ENCODE results near the gene TMEM255A. TPM values are rescaled to one million over a fixed set of nuclear protein-coding genes. Genes with fewer than 3 reads are reported as not detected.

The TMEM255A gene
- total and polyA plus RNA-seq, 2 of the 4 experiments (the other 2 are of a cell fraction): 0.03 TPM; not detected in 1

DNA sequence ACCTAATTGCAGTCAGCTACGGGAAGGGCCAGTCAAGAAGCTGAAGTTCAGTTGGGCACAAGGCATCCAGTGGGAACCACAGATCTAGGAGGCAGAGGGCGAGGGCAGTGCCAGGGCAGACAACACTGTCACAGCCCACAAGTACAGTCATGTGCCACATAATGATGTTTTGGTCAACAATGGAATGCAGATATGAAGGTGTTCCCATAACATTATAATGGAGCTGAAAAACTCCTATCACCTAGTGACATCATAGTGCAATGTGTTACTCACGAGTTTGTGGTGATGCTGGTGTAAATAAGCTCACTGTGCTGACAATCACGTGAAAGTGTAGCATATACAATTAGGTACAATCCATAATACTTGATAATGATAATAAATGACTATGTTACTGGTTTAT, 4.5 kb upstream of the TMEM255A start:
- no peak overlapping the region for H2BK120ac ChIP-seq (ENCODE audit: low read depth, low read length)
- H3K56ac ChIP-seq (ENCODE audit: extremely low read depth, insufficient read depth, low read length): no peak overlapping the region
- H4K91ac ChIP-seq (ENCODE audit: insufficient read depth, low read depth, low read length): no peak overlapping the region
- no peak overlapping the region for H3K4me2 ChIP-seq (ENCODE audit: low read depth, low read length)
- intact Hi-C loops (cut with micrococcal nuclease) (loop anchor here (10.0 kb wide), 1 partner anchor 159 kb away; no protein-coding TSS in a partner anchor), dilution Hi-C loops (cut with HindIII; ENCODE audit: low sequenced_read_pairs, unreplicated experiment) (no loop called here), in situ Hi-C loops (cut with MboI; ENCODE audit: low sequenced_read_pairs) (no loop called here)
- H2BK5ac ChIP-seq (ENCODE audit: low read depth, low read length, poor library complexity, severe bottlenecking): no peak overlapping the region
- H2BK20ac ChIP-seq (ENCODE audit: low read depth, low read length): no peak overlapping the region
- POLR2A ChIA-PET (ENCODE audit: unreplicated experiment): no interaction called here
- H3K9ac ChIP-seq (ENCODE audit: low read depth, low read length): no peak overlapping the region
- no peak overlapping the region for H3K18ac ChIP-seq (ENCODE audit: low read depth, low read length)
- H3K14ac ChIP-seq (replicated peaks; ENCODE audit: low read depth, low read length): no peak overlapping the region
- no peak overlapping the region for H2AK9ac ChIP-seq (replicated peaks; ENCODE audit: low read depth, low read length, poor library complexity)
- no CpG with 5 or more reads among the region's 4 CpGs for WGBS, 2 experiments (ENCODE audit: extremely low coverage in 2 of 2, insufficient read length in 1 of 2)
- CTCF ChIA-PET: no interaction called here
- no peak overlapping the region for H3K27ac ChIP-seq (ENCODE audit: insufficient read depth, low read length)
- H3K9me1 ChIP-seq (ENCODE audit: insufficient read depth, low read length): no peaks in the 10 kb centered on the region
- peaks cover 11% of the 10 kb centered on the region for H3K27me3 ChIP-seq (ENCODE audit: control insufficient read depth, insufficient read depth, low read length)
- H4K8ac ChIP-seq (ENCODE audit: low read depth in 2 of 2, low read length in 2 of 2): no peak overlapping the region
- no peak overlapping the region for H2AFZ ChIP-seq (replicated peaks; ENCODE audit: low read length, poor library complexity)
- BruUV-seq (replicated peaks): no TSS peak
- H4K20me1 ChIP-seq (ENCODE audit: insufficient read depth, low read length): no peaks in the 10 kb centered on the region
- no peak overlapping the region for H3K4me3 ChIP-seq (ENCODE audit: insufficient read depth, low read depth, low read length)
- ATAC-seq (ENCODE audit: low read depth): no peak
- no peaks in the 10 kb centered on the region for H3K79me1 ChIP-seq (ENCODE audit: low read depth in 1 of 2, low read length in 2 of 2)
- no peak overlapping the region for H3K23ac ChIP-seq (ENCODE audit: low read depth, low read length)
- no peak overlapping the region for H2BK15ac ChIP-seq (ENCODE audit: low read depth, low read length)
- TF ChIP-seq, protein P1, sequence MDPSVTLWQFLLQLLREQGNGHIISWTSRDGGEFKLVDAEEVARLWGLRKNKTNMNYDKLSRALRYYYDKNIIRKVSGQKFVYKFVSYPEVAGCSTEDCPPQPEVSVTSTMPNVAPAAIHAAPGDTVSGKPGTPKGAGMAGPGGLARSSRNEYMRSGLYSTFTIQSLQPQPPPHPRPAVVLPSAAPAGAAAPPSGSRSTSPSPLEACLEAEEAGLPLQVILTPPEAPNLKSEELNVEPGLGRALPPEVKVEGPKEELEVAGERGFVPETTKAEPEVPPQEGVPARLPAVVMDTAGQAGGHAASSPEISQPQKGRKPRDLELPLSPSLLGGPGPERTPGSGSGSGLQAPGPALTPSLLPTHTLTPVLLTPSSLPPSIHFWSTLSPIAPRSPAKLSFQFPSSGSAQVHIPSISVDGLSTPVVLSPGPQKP (IDR thresholded peaks at IDR 0.05; ENCODE audit: borderline replicate concordance, low read depth, low read length): no peak
- TF ChIP-seq POLR2A (IDR thresholded peaks at IDR 0.05; ENCODE audit: low read depth, low read length): no peak
- no peak for TF ChIP-seq RCOR1 (IDR thresholded peaks at IDR 0.05; ENCODE audit: insufficient replicate concordance, low read length)
- TF ChIP-seq, protein P2, sequence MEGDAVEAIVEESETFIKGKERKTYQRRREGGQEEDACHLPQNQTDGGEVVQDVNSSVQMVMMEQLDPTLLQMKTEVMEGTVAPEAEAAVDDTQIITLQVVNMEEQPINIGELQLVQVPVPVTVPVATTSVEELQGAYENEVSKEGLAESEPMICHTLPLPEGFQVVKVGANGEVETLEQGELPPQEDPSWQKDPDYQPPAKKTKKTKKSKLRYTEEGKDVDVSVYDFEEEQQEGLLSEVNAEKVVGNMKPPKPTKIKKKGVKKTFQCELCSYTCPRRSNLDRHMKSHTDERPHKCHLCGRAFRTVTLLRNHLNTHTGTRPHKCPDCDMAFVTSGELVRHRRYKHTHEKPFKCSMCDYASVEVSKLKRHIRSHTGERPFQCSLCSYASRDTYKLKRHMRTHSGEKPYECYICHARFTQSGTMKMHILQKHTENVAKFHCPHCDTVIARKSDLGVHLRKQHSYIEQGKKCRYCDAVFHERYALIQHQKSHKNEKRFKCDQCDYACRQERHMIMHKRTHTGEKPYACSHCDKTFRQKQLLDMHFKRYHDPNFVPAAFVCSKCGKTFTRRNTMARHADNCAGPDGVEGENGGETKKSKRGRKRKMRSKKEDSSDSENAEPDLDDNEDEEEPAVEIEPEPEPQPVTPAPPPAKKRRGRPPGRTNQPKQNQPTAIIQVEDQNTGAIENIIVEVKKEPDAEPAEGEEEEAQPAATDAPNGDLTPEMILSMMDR (conservative IDR thresholded peaks at IDR 0.05; ENCODE audit: low read depth, low read length): no peak
- TF ChIP-seq NFE2L2 (IDR thresholded peaks at IDR 0.05; ENCODE audit: low read depth, low read length): no peak
- TF ChIP-seq MAZ (IDR thresholded peaks at IDR 0.05; ENCODE audit: borderline replicate concordance, low read depth, low read length): no peak
- no peak for TF ChIP-seq FOS (IDR thresholded peaks at IDR 0.05; ENCODE audit: low read depth, low read length)
- no peak for TF ChIP-seq RFX5 (IDR thresholded peaks at IDR 0.05; ENCODE audit: low read depth, low read length)
- no peak for TF ChIP-seq MAFK (IDR thresholded peaks at IDR 0.05; ENCODE audit: low read depth, low read length)
- TF ChIP-seq CHD1 (IDR thresholded peaks at IDR 0.05; ENCODE audit: low read depth, low read length): no peak
- TF ChIP-seq MXI1 (IDR thresholded peaks at IDR 0.05; ENCODE audit: borderline replicate concordance, low read depth, low read length): no peak
- TF ChIP-seq RAD21 (IDR thresholded peaks at IDR 0.05; ENCODE audit: low read length): no peak
- TF ChIP-seq BHLHE40 (IDR thresholded peaks at IDR 0.05; ENCODE audit: low read depth, low read length): no peak
- TF ChIP-seq SMC3 (IDR thresholded peaks at IDR 0.05; ENCODE audit: low read depth, low read length): no peak
- no peak for TF ChIP-seq USF2 (IDR thresholded peaks at IDR 0.05; ENCODE audit: low read depth, low read length)
- no peak for DNase-seq
- no peak overlapping the region for H4K5ac ChIP-seq (ENCODE audit: low read depth, low read length)
- H3K4ac ChIP-seq (ENCODE audit: low read depth, low read length): no peak overlapping the region
- no peaks in the 10 kb centered on the region for H3K36me3 ChIP-seq (ENCODE audit: control insufficient read depth, insufficient read depth, low read length)
- no peaks in the 10 kb centered on the region for H3K4me1 ChIP-seq (ENCODE audit: control insufficient read depth, insufficient read depth, low read length)
- no peaks in the 10 kb centered on the region for H3K9me3 ChIP-seq (ENCODE audit: control insufficient read depth, insufficient read depth, low read length)
- no peak overlapping the region for H2AK5ac ChIP-seq (ENCODE audit: low read depth, low read length)
